Measurements from ENCODE around the gene PRKCB.
"Not testable (repeated sequence)": the region's sequence is repeated elsewhere in the genome, so short reads cannot be mapped to it uniquely, and the experiment has no call there.

Gene PRKCB

DNA sequence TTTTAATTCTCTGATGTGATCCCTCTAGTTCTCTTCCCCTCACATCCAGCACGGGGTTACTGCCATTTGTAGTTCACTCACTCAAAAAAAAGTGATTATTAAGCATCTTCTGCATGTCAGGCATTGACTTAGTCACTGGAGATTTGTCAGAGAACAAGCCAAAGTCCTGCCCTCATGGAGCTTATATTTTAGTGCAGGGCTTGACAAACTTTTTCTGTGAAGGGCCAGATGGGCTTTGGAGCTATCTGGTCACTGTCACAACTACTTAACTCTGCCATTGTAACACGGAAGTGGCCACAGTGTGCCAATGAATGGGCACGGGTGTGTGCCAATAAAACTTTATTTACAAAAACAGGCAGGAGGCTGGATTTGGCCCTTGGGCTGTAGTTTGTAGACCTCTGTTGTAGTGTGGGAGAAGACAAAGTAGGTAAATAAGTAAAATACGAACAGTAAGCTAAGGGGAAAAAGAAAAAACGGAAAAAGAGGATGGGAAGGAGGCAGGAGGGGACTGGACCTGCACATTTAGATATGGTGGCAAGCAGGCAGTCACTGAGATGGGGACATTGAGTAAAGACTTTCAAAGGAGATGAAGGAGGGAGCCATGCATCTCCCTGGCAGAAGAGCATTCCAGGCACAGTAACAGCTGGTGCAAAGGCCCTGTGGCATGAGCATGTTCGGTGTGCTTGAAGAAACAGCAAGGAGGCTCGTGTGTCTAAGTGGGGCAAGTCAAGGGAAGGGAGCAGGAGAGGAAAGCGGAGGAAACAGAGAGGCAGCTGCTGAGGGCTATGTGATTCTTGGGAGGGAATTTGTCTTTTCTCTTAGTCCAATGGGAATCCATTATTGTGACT lies 217.5 kb downstream of the PRKCB start:
- no peak for DNase-seq

DNA sequence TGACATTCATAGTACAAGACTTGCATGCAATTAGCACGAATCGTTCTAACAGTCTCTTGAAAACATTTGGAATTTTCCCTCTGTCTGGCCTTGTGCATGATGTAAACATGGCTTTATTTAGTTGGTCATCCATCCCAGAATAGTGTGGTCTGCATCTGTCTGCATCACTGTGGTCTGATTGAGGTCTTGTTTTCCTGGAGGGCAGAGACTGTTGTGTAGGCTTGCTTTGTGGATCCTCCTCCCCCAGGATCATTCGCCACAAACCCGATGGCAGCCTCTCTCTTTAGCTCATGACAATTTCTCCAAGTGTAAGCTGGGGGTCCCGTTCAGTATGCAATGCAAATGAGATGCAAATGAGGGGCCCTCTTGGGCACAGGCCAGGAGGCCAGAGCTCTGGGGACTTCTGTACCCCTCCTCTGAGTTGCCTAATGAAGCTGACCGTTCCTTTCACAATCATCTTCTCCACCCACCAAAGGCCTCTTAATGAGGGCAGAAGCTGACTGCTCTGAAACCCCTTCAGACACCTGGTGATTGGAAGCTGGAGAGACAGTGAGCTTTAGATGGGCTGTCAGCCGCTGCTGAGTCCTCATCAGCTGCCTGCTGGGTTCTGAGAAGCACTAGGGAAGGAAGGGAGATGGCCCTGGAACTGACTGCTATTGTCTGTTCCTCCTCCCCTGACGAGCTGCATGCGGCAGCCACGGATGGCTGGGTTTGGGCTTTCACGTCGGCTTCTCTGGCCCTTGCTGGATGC lies 219.1 kb downstream of the PRKCB start:
- DNase-seq = no peak

DNA sequence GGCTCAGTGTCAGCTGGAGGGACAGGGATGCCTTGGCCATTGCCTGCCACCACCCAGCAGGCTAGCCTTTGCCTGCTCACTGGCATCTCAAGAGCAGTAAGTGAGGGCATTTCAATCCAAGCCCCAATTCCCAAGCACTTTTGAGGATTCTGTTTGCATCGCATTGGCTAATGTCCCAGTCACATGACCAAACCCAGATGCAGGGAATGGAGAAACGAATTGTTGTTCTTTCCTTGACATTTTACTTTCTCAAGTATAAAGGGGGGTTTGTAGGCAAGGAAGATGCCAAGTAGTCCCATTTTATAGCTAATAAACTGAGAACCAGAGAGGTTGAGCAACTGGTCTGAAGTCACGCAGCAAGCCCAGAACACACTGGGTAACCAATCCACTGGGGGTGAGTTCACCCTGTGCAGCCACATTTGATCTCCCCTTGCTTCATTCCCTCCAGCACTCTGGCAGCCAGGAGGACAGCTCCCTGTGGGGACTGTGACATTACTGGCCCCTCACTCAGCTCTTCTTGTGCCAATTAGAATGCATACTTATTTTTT lies 226.6 kb downstream of the PRKCB start:
- no peak for DNase-seq

DNA sequence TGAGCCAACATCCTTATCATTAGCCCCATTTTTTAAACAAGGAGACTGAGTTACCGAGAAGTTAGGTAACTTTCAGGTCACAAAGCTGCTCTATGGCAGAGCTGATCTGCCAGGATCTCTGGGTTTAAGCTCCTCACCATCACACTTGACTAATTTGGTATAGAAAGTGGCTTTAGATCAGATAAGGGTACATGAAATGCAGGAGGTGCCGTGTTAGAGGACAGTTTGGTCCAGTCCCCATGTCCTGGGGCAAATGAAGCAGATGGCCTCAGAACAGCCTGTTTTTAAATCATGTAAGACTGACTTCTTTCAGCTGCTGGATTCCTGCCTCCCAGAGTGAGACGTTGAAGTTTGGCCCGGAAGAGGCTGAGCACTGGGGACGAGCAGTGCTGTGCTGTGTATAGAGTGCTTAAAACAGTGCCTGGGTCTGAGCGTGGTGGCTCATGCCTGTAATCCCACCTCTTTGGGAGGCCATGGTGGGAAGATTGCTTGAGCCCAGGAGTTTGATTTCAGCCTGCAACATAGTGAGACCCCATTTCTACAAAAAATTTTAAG lies 233.3 kb downstream of the PRKCB start:
- DNase-seq = no peak

DNA sequence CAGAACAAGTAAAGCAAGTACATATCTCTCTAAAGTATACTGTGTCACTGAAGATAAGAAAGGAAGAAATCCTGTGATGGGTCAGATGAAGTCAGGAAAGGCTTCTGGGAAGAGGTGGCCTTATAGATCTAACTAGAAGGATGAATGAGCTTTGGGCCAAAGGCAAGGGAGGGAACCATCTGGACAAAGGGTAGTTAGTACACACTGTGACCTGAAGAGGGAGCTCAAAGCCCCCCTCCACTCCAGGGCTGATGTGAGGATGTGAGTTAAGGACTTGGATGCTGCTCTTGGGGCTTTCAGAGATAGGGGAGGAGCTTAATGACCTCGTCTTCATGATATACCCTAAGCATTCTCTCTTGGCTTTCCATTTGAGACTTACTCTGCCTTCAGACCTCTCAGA lies 235.1 kb downstream of the PRKCB start:
- DNase-seq = peak; percentile 6

DNA sequence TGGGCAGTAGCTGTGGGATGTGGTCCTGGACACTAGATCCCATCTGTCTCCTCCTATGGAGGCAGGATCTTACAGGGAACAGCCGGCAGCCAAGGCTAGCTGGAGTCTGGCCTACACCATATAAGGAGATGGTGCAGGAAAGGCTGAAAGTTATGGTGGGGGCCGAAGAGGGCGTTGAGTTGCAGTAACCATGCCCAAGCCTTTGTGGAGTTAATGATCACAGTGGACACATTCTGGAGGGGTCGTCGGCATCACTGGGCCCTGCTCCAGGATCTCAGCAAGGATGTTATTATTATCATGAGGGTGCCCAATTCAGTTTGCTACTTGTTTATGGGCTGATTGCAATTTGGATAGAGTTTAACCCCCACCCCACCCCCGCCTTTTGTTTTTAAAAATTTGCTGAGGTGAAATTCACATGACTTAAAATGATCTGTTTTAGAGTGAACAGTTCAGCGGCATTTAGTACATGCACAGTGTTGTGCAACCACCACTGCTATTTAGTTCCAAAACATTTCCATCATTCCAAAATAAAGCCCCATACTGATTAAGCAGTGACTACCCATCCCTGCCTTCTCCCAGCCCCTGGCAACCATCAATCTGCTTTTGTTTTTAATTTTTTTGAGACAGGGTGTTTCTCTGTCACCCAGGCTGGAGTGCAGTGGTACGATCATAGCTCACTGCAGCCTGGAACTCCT lies 236.0 kb downstream of the PRKCB start:
- no peak for DNase-seq

DNA sequence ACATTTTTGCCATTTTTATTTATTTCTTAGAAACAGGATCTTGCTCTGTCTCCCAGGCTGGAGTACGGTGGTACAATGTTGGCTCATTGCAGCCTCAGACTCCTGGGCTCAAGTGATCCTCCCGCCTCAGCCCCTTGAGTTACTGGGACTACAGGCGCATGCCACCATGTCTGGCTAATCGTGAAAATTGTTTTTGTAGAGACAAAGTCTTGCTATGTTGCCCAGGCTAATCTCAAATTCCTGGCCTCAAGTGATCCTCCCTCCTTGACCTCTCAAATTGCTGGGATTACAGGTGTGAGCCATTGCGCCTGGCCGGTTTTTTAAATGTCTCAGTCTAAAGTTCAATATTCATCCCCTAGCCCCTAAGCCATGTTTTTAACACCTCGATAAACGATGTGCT lies 237.5 kb downstream of the PRKCB start:
- DNase-seq = no peak

DNA sequence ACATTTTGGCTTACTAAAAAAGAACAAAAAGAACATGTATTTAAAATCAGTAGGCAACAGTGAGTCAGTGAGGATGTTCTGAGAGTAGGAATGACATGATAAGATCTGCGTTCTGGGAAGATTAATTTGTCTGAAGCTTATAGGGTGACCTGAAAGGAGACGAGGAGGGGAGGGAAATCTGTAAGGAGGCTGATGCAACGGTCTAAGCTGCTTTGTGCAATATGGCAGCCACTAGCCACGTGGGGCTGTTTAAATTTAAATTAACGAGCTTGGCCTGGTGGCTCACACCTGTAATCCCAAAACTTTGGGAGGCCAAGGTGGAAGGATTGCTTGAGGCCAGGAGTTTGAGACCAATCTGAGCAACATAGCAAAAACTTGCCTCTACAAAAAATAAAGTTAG lies 238.8 kb downstream of the PRKCB start:
- DNase-seq = no peak

DNA sequence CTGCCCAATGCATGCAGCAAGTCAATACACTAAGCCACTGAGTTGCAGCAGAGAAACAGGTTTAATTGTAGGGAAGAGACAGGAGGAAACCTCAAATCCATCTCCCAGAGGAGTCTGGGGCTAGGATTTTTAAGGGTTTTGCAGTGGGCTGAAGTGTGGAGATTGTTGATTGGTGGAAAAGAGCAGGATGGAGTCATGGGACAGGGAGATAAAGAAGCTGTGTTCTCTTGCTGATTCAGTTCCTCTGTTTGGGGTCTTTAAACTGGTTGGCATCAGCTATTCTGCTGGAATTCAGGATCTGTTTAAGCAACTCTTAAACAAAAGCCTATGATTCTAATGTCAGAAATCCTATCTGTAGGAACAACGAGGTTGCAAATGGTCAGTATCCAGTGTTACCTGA lies 239.5 kb downstream of the PRKCB start:
- no peak for DNase-seq

DNA sequence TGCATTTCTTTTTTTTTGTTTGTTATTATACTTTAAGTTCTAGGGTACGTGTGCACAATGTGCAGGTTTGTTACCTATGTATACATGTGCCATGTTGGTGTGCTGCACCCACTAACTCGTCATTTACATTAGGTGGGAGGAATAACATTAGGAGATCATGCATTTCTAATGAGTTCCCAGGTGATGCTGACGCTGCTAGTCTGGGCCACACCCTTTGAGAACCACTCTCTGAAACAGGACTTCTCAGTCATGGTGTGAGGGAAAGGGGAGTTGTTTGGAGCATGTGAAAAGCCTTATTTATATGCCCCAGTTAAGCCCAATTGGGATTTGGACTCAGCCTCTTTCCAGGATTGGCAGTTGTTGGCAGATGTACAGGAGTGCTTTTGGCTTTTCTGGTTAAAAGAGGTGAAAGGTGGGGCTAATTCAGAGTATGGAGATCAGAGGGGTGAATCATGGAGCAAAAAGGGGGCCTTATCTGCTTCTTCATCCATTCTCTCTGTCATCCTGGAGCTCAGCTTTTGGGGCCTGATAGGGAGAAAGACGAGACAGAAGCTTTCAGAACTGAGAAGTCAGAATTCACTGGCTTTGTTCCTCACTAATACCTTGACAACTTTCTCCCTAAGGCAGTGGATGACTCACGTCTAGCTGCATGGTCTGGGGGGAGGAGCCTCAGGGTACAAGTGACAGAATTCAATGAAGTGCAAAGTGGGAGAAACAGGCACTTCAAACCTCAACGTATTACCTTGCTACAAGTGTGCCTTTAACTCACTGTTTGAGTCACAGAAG lies 240.3 kb downstream of the PRKCB start:
- DNase-seq = no peak

DNA sequence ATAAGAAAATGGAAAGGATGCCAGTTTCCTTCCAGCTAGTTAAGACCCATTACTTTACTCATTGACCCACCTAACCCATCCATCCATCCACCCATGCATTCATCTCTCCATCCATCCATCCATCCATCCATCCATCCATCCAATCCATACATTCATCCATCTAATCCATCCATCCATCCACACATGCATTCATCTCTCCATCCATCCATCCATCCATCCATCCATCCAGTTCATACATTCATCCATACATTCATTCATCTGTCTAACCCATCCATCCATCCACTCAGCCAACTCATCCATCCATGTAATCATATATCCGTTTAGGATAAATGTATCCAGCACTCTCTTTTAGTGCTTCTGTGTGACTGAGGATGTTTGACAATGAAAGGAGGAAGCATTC lies 241.5 kb downstream of the PRKCB start:
- no peak for DNase-seq

DNA sequence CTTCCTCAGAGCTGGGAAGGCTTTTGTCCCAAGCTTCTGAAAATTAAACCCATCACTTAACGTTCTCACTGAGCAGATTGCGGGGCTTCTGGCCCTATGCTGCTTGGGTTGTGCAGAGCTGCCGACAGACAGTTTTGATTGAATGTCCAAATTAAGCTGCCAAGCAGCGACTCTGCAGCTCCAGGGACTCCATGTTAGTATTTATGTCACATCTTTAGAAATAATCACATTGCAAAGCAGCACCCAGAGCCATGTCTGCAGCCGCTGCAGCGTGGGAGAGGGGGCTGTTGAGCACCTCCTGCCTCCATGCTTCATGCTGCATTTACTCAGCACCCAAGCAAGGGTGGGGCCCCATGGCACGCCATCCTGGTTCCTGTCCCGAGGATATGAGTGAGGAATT lies 242.2 kb downstream of the PRKCB start:
- DNase-seq = no peak

DNA sequence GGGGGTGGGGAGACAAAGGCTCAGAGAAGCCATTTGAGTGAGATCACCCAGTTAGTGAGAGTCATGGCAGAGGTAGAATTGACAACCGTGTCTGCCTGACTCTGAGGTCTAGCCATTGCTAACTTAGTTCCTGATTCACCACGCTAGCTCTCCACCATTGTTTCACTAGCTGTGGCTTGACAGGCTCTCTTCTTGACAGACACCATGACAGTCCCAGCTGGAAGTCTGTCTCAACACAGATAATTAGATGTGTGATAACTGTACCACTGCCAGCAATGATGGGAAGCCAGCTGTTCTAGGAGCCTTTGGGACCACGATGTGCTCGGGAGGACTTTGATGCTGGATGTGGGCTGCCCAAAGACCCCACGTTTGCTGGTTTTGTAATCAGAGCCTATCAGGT lies 249.9 kb downstream of the PRKCB start:
- no peak for DNase-seq

DNA sequence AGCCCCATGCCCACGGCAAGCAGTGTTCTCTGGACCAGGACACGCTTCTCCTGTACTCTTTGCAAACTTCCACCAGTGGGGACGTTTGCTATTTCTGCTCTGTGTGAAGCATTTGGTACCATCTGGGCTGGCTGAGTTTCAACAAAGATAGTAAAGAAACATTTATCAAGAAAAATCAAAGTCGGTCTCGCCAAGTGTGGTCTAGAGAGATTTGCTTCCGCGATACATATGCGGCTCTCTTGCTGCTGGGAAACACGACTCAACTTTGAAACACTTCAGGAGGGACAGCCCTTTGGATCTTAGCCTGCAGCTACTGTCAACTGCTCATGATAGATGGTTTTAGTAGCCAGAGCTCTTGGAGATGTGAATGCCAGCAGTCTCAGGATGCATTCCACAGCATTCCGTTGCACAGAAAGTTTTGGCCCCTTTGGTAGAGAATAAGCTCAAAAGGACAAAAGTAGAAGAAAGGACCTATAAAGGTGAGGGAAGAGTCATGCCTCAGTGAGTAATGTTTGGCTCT lies 252.2 kb downstream of the PRKCB start:
- no peak for DNase-seq

DNA sequence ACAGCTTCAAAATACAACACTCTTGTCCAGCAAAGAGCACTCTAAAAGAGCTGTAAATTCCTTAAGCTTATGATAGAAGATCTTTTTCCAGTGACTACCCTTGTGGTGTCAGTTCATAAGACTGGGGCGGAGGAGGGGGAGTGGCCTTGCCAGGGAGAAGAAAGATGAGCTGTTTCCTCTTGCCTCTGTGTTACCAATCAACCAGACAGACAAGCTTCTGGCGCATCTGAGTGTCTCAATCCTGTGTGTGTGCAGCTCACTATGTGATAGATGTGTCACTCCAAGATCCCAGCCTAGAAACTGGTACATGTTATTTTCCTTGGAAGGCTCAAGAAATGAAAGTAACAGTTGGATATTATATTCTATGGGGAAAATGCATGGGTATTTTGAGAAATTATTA lies 253.0 kb downstream of the PRKCB start:
- no peak for DNase-seq

DNA sequence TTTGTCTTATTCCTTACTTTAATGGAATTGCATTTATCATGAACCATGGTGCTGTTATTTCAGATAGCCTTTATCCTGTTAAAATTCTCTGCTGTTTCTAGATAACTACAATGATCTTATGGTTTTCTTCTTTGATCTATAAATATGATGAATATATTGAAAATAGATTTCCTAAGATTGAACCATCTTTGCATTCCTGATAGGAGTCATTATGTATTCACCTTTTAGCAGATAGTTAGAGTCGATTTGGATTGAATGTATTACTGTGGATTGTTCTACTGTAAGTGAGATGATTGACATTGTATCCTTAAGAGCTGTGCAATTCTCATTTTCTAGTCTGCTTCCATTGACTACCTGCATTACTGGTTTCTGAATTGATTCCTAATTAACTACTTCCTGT lies 255.3 kb downstream of the PRKCB start:
- DNase-seq = no peak

DNA sequence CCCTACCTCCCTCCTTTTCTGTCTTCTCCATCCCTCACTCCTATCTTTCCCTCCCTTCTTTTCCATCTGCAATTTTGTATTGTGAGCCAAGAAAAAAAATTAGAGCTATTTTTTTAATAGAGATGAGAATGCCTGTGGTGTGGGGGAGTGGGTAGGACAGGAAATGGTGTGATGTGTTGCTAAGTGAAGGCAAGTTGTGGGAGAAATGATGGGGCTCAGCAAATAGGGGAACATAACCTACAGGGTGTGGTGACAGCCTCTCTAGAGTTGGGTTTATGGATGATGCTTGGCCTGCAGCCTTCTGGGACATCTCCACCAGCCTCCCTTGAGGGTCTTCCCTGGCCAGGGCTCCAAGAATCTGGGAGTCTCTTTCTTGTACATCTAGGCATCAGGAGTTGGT lies 257.3 kb downstream of the PRKCB start:
- no peak for DNase-seq

DNA sequence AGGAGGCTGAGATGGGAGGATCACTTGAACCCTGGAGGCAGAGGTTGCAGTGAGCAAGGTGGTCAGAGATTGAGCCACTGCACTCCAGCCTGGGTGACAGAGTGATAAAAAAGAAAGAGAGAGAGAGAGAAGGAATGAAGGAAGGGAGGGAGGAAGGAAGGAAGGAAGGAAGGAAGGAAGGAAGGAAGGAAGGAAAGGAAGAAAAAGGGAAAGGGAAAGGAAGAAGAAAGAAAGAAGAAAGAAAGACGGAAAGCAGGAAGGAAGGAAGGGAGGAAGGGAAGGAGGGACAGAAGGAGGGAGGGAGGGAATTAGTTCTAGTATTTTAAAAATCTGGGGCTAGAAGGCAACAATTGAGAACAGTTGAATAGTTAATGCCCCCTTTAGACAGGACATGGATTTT lies 258.9 kb downstream of the PRKCB start:
- no peak for DNase-seq

DNA sequence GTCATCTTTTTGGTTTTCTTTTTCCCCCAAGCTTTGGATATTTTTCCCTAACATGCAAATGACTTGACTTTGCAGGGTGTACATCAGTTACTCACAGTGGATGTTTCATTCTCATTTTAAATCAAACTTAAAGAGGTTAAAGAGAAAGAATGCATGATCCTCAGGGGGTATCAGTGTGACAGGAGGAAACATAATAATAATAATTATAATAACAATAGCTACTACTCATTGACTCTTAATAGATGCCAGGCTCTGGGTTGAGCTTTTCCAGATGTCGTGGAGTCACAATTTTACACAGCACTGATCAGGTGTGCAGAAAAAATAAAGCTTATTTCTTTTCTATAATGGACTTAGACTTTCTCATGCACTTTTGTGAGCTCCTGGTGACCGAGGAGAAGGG lies 263.1 kb downstream of the PRKCB start:
- no peak for DNase-seq

DNA sequence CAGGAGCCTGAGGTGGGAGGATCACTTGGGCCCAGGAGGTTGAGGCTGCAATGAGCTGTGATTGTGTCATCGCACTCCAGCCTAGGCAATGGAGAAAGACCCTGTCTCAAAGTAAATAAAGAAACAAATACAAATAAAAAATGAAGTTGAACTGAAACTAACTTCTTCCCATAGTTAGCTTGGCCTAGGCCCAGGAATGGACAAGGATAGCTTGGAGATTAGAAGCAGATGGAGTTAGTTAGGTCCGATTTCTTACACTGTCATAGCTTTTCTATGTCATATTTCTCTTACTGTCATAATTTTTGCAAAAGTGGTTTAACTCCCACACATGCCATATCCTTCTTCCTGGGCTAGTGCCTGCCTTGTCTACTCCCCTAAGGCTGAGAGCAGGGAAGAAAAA lies 265.6 kb downstream of the PRKCB start:
- no peak for DNase-seq

DNA sequence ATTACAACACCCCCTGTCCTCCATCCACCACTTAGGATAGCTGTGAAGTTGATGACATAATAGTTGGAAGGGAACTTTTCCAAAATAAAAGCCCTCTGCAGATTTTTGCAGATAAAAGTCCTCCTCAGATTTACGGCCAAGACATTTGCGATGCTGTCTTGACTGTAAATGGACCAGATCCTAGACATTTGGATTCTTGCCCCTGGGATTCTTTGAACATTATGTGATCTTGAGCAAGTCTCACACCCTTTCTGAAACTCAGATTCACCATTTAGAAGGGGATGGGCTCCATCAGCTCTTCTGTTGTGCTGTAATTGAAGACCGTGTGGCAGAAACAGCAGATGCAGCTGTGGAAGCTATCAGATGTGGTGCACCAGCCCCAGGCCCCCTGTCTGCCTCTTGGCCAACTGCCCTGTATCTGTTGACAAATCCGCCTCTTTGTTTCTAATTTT lies 266.5 kb downstream of the PRKCB start:
- DNase-seq = no peak

DNA sequence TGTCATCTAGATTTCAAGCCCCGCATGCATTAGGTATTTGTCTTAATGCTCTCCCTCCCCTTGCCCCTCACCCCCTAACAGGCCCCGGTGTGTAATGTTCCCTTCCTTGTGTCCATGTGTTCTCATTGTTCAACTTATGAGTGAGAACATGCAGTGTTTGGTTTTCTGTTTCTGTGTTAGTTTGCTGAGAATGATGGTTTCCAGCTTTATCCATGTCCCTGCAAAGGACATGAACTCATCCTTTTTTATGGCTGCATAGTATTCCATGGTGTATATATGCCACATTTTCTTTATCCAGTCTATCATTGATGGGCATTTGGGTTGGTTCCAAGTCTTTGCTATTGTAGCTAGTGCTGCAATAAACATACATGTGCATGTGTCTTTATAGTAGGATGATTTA lies 269.7 kb downstream of the PRKCB start:
- DNase-seq = not testable (repeated sequence)
